OCI-LY7 (cell line): ENCODE data around the gene GLCE. TPM values are rescaled to one million over a fixed set of nuclear protein-coding genes. Genes with fewer than 3 reads are reported as not detected.

ENCODE experiments used
- BruUV-seq: library from RNA; stranded (reverse); fragments of 400-500 nt; replicated peaks from 2 replicates; lab custom pipeline; 2021; lab: Mats Ljungman, UMichigan
- CTCF ChIA-PET: fragments of 300-600 bp; sonication (Branson Sonifier 250); formaldehyde crosslinking; loops from one replicate; lab custom pipeline; 2022; ENCODE audit warnings: antibody characterized with exemption; ENCODE audit not compliant: unreplicated experiment; lab: Charles Lee
- POLR2A ChIA-PET: fragments of 300-600 bp; sonication (Branson Sonifier 250); formaldehyde crosslinking; loops from one replicate; lab custom pipeline; 2022; ENCODE audit warnings: antibody characterized with exemption; lab: Charles Lee
- DNase-seq: peaks from one replicate; pipeline ENCODE4 v3.0.0-alpha.2; 2015; ENCODE audit warnings: low spot score
- H2AFZ ChIP-seq: fragments of 200-600 bp; sonication (generic), shearing (Covaris generic); 2 replicates; pipeline ENCODE4 v1.6.1; 2014; ENCODE audit warnings: mild to moderate bottlenecking, antibody characterized with exemption, low read length, moderate library complexity
- H3K27ac ChIP-seq: fragments of 200-600 bp; sonication (generic); 2 replicates; pipeline ENCODE4 v1.5.1; 2014; ENCODE audit warnings: mixed run types, low read depth, mild to moderate bottlenecking, moderate library complexity, low read length, inconsistent platforms; ENCODE audit not compliant: poor library complexity, severe bottlenecking
- H3K36me3 ChIP-seq: fragments of 200-600 bp; sonication (generic); 2 replicates; pipeline ENCODE4 v1.6.1; 2014; ENCODE audit warnings: mild to moderate bottlenecking, antibody characterized with exemption, low read length, moderate library complexity, mixed read lengths; ENCODE audit not compliant: insufficient read depth
- H3K4me1 ChIP-seq: fragments of 200-600 bp; sonication (generic); 2 replicates; pipeline ENCODE4 v1.5.1; 2014; ENCODE audit warnings: mild to moderate bottlenecking, low read length; ENCODE audit not compliant: insufficient read depth, poor library complexity, severe bottlenecking
- H3K4me2 ChIP-seq: fragments of 200-600 bp; sonication (generic); 2 replicates; pipeline ENCODE4 v1.6.1; 2014; ENCODE audit warnings: mild to moderate bottlenecking, low read length
- H3K4me3 ChIP-seq: fragments of 200-600 bp; sonication (generic); 2 replicates; pipeline ENCODE4 v1.5.1; 2014; ENCODE audit warnings: mild to moderate bottlenecking, low read depth, low read length; ENCODE audit not compliant: poor library complexity, severe bottlenecking
- H3K79me2 ChIP-seq: fragments of 200-600 bp; sonication (generic); 2 replicates; pipeline ENCODE4 v1.6.1; 2016; ENCODE audit warnings: low read depth, mild to moderate bottlenecking, low read length, moderate library complexity, mixed read lengths; ENCODE audit not compliant: insufficient read depth
- H3K9me2 ChIP-seq: fragments of 200-600 bp; sonication (generic); 2 replicates; pipeline ENCODE4 v1.6.1; 2016; ENCODE audit warnings: mild to moderate bottlenecking, low read length, mixed read lengths; ENCODE audit not compliant: insufficient read depth
- H3K9me3 ChIP-seq: fragments of 200-600 bp; sonication (generic); 2 replicates; pipeline ENCODE4 v1.6.1; 2014; ENCODE audit warnings: mild to moderate bottlenecking, mixed run types, low read length, mixed read lengths
- H4K20me1 ChIP-seq: fragments of 200-600 bp; sonication (generic); 2 replicates; pipeline ENCODE4 v1.6.1; 2014; ENCODE audit warnings: mild to moderate bottlenecking, antibody characterized with exemption, low read length, moderate library complexity, mixed read lengths; ENCODE audit not compliant: insufficient read depth
- CTCF ChIP-seq: fragments of 200-600 bp; sonication (generic); conservative IDR thresholded peaks from 2 replicates; pipeline ENCODE4 v1.5.1; 2014; ENCODE audit warnings: mild to moderate bottlenecking, antibody characterized with exemption, low read length, moderate library complexity, mixed read lengths
- EZH2phosphoT487 ChIP-seq: fragments of 200-600 bp; sonication (generic); IDR thresholded peaks from 2 replicates; pipeline ENCODE4 v1.6.1; 2018; ENCODE audit warnings: low read depth, borderline replicate concordance, mild to moderate bottlenecking, mixed run types, antibody characterized with exemption, low read length, moderate library complexity, mixed read lengths
- intact Hi-C: fragments of 100-400 bp; cut with micrococcal nuclease; formaldehyde crosslinking; loops from one replicate; pipeline ENCODE4 v1.10.0; 2022; ENCODE audit not compliant: unreplicated experiment
- total RNA-seq, 2 experiments: library from RNA; depleted of rRNA in 1 of 2; stranded (reverse); fragments of >200 nt in 1 of 2; shearing (Covaris generic) in 1 of 2; gene quantifications; 2 replicates each; pipeline ENCODE4 v1.2.3, GENCODE V29; 2014 to 2022

The GLCE gene
- total RNA-seq, 2 experiments from 2014 or later: 7.0 to 7.1 TPM

- H3K4me2 ChIP-seq: 0 out of 2 replicates have a peak overlapping the region, but pooled peaks have one; percentile 42
- BruUV-seq: no TSS peak
- ChIA-PET POLR2A (no interaction called here), CTCF (no interaction called here)
- H2AFZ ChIP-seq: peak overlapping the region; percentile 36
- H3K9me3 ChIP-seq: no peaks in the 10 kb centered on the region
- no peak overlapping the region for H3K4me3 ChIP-seq
- peak; percentile 16 for DNase-seq
- no peaks in the 10 kb centered on the region for H3K79me2 ChIP-seq
- H3K27ac ChIP-seq: no peak overlapping the region
- no peaks in the 10 kb centered on the region for H4K20me1 ChIP-seq
- no peaks in the 10 kb centered on the region for H3K9me2 ChIP-seq
- TF ChIP-seq EZH2phosphoT487: no peak
- no peak for TF ChIP-seq CTCF
- intact Hi-C loops: no loop called here
- peaks cover 7% of the 10 kb centered on the region for H3K4me1 ChIP-seq
- no peaks in the 10 kb centered on the region for H3K36me3 ChIP-seq
Observed at GRCh38 chr15:69131362-69132220, 28.8 kb upstream of the GLCE start.

DNA sequence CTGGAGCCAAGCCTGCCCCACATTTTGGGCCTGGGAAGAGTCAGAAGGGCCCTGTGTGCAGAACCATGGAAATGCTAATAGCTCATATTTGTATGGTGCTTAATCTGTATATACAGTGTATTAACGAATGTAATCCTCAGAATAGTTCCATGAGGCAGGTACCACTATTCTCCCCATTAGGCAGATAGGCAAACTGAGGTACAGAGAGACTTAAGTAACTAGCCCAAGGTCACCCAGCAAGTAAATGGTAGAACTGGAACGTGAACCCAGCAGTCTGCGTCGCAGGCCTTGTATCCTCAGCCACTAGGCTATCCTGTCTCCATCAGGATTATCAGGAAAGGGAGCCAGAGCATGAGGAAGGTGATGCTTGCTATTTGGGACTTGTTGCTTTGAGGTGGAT, 28.0 kb upstream of the GLCE start:
- no TSS peak for BruUV-seq
- CTCF ChIA-PET: no interaction called here
- TF ChIP-seq CTCF (no peak), EZH2phosphoT487 (no peak)

More for the DNA sequence above, 28.0 kb upstream of the GLCE start:
- H3K79me2 ChIP-seq: no peaks in the 10 kb centered on the region
- H3K9me2 ChIP-seq: no peaks in the 10 kb centered on the region
- no peaks in the 10 kb centered on the region for H3K36me3 ChIP-seq
- POLR2A ChIA-PET: no interaction called here
- no peak overlapping the region for H2AFZ ChIP-seq
- H3K4me3 ChIP-seq: no peak overlapping the region
- H3K4me2 ChIP-seq: no peak overlapping the region
- intact Hi-C loops: no loop called here
- H3K9me3 ChIP-seq: no peaks in the 10 kb centered on the region
- no peaks in the 10 kb centered on the region for H4K20me1 ChIP-seq
- no peak overlapping the region for H3K27ac ChIP-seq
- no peak for DNase-seq
- peaks cover 7% of the 10 kb centered on the region for H3K4me1 ChIP-seq
